Hepatocyte (in vitro differentiated cells): ENCODE measurements around the gene NPLOC4.

Source experiments
- EZH2 ChIP-seq: fragments of 200-600 bp; sonication (generic); IDR thresholded peaks from 2 replicates; pipeline ENCODE4 v1.6.1; 2016; ENCODE audit warnings: antibody characterized with exemption, mild to moderate bottlenecking, borderline replicate concordance
- EZH2phosphoT487 ChIP-seq: fragments of 200-600 bp; sonication (generic); IDR thresholded peaks from one replicate; pipeline ENCODE4 v1.6.1; 2018; ENCODE audit warnings: antibody characterized with exemption, mild to moderate bottlenecking, low read depth, moderate library complexity; ENCODE audit not compliant: unreplicated experiment, severe bottlenecking
- TF ChIP-seq, protein P1 (sequence below): fragments of 200-600 bp; sonication (generic); IDR thresholded peaks from 2 replicates; pipeline ENCODE4 v1.5.1; 2016; ENCODE audit warnings: antibody characterized with exemption, mild to moderate bottlenecking; ENCODE audit not compliant: poor library complexity

DNA sequence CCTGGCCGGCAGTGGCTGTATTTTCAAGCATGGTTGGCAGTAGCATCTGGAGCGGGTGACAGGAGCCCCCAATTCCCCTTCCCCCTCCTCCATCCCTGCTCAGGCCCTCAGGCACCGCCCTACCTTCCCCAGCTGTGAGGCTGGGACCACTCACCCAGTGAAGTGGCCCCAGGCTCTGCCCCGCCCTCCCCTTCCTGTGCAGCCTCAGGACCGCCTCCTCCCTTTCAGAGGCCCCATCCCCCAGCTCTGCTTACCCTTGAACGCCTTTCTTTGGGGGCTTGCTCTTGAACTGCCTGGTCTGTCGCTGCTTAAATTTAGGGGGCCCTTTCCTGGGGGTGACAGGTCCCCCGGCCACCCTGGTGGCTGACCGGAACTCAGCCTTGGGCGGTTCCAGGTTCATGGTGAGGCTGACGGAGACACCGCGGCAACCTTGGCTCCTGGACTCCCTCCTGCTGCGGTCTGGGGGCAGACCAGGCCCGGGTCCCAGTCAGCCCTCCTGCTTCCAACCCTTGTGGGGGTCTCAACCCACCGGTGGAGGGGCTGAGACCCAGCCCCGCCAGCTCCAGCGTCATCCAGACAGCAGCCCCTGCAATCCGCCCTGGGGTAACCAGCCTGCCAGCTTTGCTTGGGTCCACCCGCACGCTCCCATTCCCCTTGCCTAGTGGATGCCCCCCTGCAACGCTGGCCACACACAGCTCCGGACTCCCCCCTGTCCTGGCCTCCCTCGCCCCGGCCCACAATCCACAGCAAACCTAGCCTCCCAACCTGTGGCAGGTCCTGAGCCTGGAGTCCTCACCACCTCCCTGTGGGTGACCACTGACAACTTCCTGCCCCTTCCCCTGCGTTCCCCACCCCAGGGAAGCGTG lies 16.2 kb upstream of the NPLOC4 start:
- TF ChIP-seq, protein P1, sequence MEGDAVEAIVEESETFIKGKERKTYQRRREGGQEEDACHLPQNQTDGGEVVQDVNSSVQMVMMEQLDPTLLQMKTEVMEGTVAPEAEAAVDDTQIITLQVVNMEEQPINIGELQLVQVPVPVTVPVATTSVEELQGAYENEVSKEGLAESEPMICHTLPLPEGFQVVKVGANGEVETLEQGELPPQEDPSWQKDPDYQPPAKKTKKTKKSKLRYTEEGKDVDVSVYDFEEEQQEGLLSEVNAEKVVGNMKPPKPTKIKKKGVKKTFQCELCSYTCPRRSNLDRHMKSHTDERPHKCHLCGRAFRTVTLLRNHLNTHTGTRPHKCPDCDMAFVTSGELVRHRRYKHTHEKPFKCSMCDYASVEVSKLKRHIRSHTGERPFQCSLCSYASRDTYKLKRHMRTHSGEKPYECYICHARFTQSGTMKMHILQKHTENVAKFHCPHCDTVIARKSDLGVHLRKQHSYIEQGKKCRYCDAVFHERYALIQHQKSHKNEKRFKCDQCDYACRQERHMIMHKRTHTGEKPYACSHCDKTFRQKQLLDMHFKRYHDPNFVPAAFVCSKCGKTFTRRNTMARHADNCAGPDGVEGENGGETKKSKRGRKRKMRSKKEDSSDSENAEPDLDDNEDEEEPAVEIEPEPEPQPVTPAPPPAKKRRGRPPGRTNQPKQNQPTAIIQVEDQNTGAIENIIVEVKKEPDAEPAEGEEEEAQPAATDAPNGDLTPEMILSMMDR = no peak
- TF ChIP-seq EZH2phosphoT487 = no peak
- TF ChIP-seq EZH2 = no peak
